GM10847 (cell line): ENCODE measurements around the gene ASIC3.

Experiments used
- POLR2A ChIP-seq: IDR thresholded peaks from 2 replicates; pipeline ENCODE4 v1.6.1; 2011; ENCODE audit not compliant: insufficient read length; ENCODE audit errors: extremely low read depth

ASIC3 gene

GRCh38 chr7:151089893-151090730, 41.8 kb downstream of the ASIC3 start:
- no peak for TF ChIP-seq POLR2A

GRCh38 chr7:151091003-151091402, 42.7 kb downstream of the ASIC3 start:
- TF ChIP-seq POLR2A: no peak

DNA sequence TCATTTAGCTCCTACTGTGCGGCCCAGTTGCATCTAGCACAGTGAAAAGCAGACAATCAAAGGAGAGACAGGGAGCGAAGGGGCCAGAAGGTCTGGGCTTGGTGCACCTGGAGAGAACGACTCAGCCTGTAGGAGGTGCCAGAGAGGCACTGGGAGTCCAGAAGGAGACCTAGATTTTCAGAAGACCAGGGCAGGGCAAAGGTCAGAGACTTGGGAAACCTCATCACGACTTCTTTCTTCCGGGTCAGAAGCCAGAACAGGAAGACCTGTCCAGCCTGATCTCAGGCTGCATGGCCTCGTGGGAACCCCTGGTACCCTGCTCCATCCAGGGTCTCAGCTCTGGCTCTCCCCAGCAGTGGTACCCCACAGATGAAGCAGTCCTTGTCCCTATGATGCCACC, 43.1 kb downstream of the ASIC3 start:
- TF ChIP-seq POLR2A: no peak

- TF ChIP-seq POLR2A: no peak
Observed at GRCh38 chr7:151091988-151092387, 43.7 kb downstream of the ASIC3 start.

DNA sequence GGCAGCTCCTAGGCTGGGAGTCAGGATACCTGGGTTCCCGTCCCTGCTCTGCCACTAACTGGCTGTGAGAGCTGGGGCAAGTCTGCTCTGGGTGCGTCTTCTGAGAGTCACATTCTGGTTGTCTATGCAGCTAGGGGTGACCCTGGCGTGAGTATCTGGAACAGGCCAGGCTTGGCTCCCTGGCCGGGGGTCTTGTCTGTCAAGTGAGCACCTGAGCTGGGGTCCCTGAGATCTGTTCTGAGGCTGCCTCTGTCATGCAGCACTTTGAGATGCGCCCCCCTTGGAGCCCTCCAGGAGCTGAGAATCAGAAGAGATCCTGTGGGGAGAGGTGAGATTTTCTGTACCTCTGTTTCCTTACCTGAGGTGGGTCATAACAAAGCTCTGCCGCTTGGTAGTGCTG, 45.4 kb downstream of the ASIC3 start:
- TF ChIP-seq POLR2A: no peak

DNA sequence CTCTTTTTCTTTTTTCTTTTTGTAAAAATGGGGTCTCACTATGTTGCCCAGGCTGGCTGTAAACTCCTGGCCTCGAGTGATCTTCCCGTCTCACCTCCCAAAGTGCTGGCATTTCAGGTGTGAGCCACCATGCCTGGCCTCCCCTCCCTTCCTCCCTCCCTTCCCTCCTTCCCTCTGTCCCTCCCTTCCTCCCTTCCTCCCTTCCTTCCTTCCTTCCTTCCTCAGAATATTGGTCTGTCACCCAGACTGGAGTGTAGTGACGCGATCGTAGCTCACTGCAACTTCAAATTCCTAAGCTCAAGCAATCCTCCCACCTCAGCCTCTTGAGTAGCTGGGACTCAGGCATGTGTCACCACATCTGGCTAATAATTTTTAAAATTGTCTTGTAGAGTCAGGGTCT, 46.3 kb downstream of the ASIC3 start:
- TF ChIP-seq POLR2A: no peak

- TF ChIP-seq POLR2A: no peak
Observed at GRCh38 chr7:151095123-151095797, 46.9 kb downstream of the ASIC3 start.

DNA sequence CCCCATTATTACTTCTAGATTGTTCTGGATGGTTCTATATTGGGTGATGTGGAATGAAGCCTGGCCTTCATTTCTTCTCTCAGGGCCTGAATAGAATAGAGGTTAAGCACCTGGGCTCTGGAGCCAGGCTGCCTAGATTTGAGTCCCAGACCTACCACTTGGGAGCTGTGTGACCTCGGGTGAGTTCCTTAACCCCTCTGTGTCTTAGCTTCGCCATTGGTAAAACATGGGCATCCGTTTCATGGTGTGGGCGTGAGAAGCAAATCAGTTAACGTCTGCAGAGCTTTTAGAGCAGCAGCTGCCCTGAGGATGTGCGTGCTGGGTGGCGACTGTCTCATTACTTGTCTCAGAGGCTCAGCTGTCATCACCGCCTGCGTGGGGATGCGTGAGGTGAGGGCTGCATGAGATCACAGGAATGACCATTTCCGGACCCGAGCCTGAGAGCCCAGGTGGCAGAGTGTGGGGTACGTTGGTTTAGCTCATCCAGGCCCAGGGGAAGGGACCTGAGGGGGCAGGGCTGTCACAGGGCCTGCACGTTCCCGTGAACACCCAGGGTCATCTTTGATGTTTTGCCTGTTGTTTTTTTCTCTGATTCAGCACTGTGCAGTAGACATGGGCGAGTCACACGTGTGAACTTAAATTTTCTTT, 47.6 kb downstream of the ASIC3 start:
- no peak for TF ChIP-seq POLR2A

DNA sequence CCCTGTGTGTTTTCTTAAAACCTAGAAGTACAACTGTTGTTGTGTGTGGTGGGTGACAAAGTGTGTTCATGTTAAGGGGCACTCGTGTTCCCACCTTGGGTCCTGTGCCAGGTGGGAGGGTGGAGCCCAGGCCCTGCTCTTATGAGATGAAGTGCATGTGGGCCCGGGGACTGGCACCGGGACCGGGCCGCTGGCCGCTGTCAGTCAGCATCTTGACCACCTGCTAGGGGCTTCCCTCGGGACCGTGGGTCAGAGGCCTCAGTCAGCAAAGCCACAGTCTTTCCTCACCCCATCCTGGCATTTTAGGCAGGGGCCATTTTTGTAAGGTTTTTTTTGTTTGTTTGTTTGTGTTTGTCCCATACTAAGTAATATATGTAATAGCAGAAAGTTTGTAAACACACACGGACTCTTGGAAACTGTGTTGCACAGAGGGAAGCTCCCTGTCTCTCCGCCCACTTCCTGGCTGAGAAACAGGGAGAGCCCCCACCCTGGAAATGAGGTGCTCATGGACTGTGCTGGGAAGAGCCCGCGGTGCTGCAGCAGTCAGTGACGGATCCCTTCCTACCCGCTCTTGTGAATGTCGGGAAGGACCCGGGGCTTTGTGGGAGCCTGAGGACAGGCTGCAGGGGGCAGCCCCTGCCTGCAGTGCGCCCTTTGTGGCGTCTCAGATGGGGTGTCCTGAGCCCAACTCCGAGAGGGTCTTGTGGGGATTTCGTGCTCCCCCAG, 51.3 kb downstream of the ASIC3 start:
- TF ChIP-seq POLR2A: no peak

- TF ChIP-seq POLR2A: no peak
Observed at GRCh38 chr7:151100921-151101320, 52.6 kb downstream of the ASIC3 start.

DNA sequence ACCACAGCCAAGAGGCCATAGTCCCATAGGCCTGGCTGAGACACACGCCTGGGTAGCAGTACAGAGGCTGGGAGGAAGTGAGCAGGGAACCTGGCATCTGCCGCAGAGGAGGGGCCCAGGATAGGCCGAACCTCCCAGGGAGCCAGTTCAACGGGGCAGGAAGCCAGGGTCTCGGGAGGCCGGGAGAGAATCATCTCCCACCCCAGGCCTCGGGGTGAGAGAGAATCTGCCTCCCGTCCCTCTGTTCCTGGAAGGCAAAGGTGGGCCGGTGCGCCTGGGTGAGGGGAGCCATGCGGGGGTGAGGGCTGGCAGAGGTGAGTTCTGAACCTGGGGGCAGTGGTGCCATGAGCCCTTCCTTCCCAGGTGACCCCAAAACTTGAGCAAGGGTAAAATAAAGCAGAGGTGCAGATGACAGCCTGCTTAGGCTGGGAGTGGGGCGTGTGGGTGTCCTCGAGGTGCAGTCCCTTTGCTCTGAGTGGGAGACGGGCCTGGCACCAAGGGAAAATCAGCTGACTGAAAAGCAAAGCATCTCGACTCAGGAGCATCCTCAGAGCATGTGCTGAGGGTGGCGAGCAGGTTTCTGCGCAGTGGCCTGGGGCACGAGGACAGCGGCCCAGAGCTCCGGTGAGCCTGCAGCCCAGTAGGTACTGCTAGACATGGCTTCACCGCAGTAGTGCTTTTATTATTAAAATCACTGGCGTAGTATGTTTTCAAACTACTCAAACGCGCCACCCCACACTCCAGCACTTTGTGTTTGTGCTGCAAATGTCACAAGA, 53.5 kb downstream of the ASIC3 start:
- no peak for TF ChIP-seq POLR2A
